ENCODE data around the gene PRDM16. TPM values are rescaled to one million over a fixed set of nuclear protein-coding genes. Genes with fewer than 3 reads are reported as not detected.
A peak's percentile ranks its signal among the peaks of the same experiment; 100 is the strongest.

PRDM16 gene
- total and polyA plus RNA-seq, 2 of the 13 experiments (the other 11 are each of a cell fraction or from before 2014, with no cell fraction given), result 0.15 to 0.81 TPM

DNA sequence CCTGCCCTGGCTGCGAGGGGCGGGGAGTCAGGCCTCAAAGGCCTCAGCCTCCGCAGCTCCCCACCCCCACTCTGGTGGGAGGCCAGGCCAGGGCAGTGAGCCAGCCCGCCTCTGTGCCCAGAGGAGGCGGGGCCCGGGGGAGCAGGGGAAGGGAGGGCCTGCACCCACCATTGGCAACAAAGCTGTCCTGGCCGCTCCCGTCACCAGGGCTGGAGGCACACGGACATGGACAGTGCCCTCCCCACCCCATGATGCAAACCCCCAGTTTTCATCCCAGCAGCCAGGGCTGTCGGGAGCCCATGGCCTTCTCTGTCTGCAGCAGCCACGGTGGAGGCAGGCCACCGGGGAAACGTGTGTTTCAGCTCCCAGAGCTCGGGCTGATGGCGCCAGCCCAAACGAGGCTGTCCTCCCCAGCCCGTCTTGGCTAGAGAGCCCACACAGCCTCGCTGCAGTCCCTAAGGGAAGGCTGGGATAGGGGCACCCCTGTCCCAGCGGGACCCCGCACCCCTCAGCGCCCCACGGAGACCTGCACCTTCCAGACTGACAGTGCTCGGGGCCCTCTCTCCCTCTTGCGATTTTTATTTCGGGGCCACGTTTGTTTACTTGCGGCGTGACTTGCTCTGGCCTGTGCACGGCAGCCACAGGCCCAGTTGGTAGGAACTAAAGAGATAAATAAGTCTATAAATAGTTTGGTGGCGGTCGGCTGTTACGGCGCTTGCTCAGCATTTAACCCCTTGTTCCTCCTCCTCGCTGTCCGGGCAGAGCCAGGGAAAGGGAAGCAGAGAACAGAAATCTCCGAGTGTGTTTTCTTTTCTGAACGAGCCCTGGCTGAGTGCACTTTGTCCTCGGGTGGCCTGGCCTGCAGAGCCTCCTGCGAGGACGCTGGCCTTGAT lies 101.8 kb downstream of the PRDM16 start (continued):
- TF ChIP-seq, protein P1, sequence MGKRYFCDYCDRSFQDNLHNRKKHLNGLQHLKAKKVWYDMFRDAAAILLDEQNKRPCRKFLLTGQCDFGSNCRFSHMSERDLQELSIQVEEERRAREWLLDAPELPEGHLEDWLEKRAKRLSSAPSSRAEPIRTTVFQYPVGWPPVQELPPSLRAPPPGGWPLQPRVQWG (CRISPR knock-in tag; IDR thresholded peaks at IDR 0.05; ENCODE audit: borderline replicate concordance, low read depth), result no peak
- TF ChIP-seq ZNF674 (CRISPR knock-in tag; IDR thresholded peaks at IDR 0.05; ENCODE audit: low read depth) (no peak), ETV5 (CRISPR knock-in tag; IDR thresholded peaks at IDR 0.05; ENCODE audit: borderline replicate concordance) (0 out of 2 replicates have a peak, but pooled peaks have one; percentile 12), TARDBP (CRISPR knock-in tag; IDR thresholded peaks at IDR 0.05) (0 out of 2 replicates have a peak, but pooled peaks have one; percentile 7), NBN (conservative IDR thresholded peaks at IDR 0.05) (no peak), ZMAT3 (CRISPR knock-in tag; conservative IDR thresholded peaks at IDR 0.05) (no peak), ZNF672 (CRISPR knock-in tag; IDR thresholded peaks at IDR 0.05) (no peak), E2F5 (CRISPR knock-in tag; conservative IDR thresholded peaks at IDR 0.05) (no peak), ZNF414 (CRISPR knock-in tag; IDR thresholded peaks at IDR 0.05) (no peak; the same call in 1 of the 2 replicates), REL (CRISPR knock-in tag; conservative IDR thresholded peaks at IDR 0.05) (no peak), BRCA1 (CRISPR knock-in tag; IDR thresholded peaks at IDR 0.05) (no peak), MIXL1 (CRISPR knock-in tag; IDR thresholded peaks at IDR 0.05) (no peak), PAXIP1 (CRISPR knock-in tag; conservative IDR thresholded peaks at IDR 0.05) (no peak), PRPF4 (IDR thresholded peaks at IDR 0.05; ENCODE audit: low read depth, low read length, poor library complexity, severe bottlenecking) (no peak), BCL6 (CRISPR knock-in tag; IDR thresholded peaks at IDR 0.05) (peak; percentile 29; the same call in 1 of the 2 replicates)
- TF ChIP-seq, protein P2, sequence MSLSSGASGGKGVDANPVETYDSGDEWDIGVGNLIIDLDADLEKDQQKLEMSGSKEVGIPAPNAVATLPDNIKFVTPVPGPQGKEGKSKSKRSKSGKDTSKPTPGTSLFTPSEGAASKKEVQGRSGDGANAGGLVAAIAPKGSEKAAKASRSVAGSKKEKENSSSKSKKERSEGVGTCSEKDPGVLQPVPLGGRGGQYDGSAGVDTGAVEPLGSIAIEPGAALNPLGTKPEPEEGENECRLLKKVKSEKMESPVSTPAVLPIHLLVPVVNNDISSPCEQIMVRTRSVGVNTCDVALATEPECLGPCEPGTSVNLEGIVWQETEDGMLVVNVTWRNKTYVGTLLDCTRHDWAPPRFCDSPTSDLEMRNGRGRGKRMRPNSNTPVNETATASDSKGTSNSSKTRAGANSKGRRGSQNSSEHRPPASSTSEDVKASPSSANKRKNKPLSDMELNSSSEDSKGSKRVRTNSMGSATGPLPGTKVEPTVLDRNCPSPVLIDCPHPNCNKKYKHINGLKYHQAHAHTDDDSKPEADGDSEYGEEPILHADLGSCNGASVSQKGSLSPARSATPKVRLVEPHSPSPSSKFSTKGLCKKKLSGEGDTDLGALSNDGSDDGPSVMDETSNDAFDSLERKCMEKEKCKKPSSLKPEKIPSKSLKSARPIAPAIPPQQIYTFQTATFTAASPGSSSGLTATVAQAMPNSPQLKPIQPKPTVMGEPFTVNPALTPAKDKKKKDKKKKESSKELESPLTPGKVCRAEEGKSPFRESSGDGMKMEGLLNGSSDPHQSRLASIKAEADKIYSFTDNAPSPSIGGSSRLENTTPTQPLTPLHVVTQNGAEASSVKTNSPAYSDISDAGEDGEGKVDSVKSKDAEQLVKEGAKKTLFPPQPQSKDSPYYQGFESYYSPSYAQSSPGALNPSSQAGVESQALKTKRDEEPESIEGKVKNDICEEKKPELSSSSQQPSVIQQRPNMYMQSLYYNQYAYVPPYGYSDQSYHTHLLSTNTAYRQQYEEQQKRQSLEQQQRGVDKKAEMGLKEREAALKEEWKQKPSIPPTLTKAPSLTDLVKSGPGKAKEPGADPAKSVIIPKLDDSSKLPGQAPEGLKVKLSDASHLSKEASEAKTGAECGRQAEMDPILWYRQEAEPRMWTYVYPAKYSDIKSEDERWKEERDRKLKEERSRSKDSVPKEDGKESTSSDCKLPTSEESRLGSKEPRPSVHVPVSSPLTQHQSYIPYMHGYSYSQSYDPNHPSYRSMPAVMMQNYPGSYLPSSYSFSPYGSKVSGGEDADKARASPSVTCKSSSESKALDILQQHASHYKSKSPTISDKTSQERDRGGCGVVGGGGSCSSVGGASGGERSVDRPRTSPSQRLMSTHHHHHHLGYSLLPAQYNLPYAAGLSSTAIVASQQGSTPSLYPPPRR (CRISPR knock-in tag; IDR thresholded peaks at IDR 0.05; ENCODE audit: borderline replicate concordance), result no peak; the same call in 1 of the 2 replicates
